Peyer's patch (tissue), 4 donors: ENCODE results near the gene LDB1. TPM values are rescaled to one million over a fixed set of nuclear protein-coding genes. Genes with fewer than 3 reads are reported as not detected.
A peak's percentile ranks its signal among the peaks of the same experiment; 100 is the strongest.

Source experiments
- DNase-seq, 3 donors: peaks; one replicate each; pipeline ENCODE4 v3.0.0-alpha.2; 2017 to 2019
- H3K27ac ChIP-seq, 4 donors: fragments of 200-600 bp; sonication (generic); one replicate each; pipeline ENCODE4 v1.5.1; 2016 to 2019
- H3K27me3 ChIP-seq, 2 donors: fragments of 200-600 bp; sonication (generic); one replicate each; pipeline ENCODE4 v1.5.1; 2019
- H3K36me3 ChIP-seq, 3 donors: fragments of 200-600 bp; sonication (generic); one replicate each; pipeline ENCODE4 v1.5.1; 2016 to 2019
- H3K4me1 ChIP-seq, 4 donors: fragments of 200-600 bp; sonication (generic); one replicate each; pipeline ENCODE4 v1.5.1; 2016 to 2019
- H3K4me3 ChIP-seq, 4 donors: fragments of 200-600 bp; sonication (generic); 1 replicate in 3 of 4; 2 replicates in 1 of 4; pipeline ENCODE4 v1.5.1; 2016 to 2019; ENCODE audit warnings: mild to moderate bottlenecking in 1 of 4
- H3K9me3 ChIP-seq, 4 donors: fragments of 200-600 bp; sonication (generic); one replicate each; pipeline ENCODE4 v1.5.1; 2016 to 2019; ENCODE audit warnings: mild to moderate bottlenecking in 1 of 4
- CTCF ChIP-seq, 6 experiments: fragments of 450-650 bp in 4 of 6; fragments of 200-600 bp in 2 of 6; sonication (generic) in 1 of 6; IDR thresholded peaks; one replicate each; pipeline ENCODE4 v1.5.1; 2017 to 2019; ENCODE audit warnings: antibody characterized with exemption in 6 of 6, mild to moderate bottlenecking in 3 of 6, moderate library complexity in 1 of 6
- POLR2A ChIP-seq, 2 donors: fragments of 450-650 bp; IDR thresholded peaks; one replicate each; pipeline ENCODE4 v1.5.1; 2017; ENCODE audit warnings: antibody characterized with exemption in 2 of 2, mild to moderate bottlenecking in 2 of 2, moderate library complexity in 2 of 2
- total RNA-seq, 4 donors: library from RNA; depleted of rRNA; stranded (reverse); fragments of >200 nt; gene quantifications; one replicate each; pipeline ENCODE4 v1.1.0, GENCODE V29; 2016

The LDB1 gene
- total RNA-seq, 4 donors from 2014 or later = 19.6 to 67.7 (median 42.1) TPM

DNA sequence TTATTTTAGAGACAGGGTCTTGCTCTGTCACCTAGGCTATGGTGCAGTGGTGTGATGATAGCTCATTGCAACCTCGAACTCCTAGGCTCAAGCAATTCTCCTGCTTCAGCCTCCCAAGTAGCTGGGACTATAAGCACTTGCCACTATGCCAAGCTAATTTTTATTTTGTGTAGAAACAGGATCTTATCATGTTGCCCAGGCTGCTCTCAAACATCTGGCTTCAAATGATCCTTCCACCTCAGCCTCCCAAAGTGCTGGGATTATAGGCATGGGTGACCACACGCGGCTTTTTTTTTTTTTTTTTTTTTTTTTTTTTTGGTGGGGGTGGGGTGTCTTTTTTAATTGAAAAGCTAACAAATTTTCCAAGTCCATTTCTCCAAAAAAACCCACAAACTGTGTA lies 36.6 kb downstream of the LDB1 start:
- H3K9me3 ChIP-seq = no peaks in the 10 kb centered on the region
- no peaks in the 10 kb centered on the region for H3K36me3 ChIP-seq
- no peak for DNase-seq
- H3K27me3 ChIP-seq = no peaks in the 10 kb centered on the region
- TF ChIP-seq CTCF (IDR thresholded peaks at IDR 0.05) (no peak), POLR2A (IDR thresholded peaks at IDR 0.05) (no peak)
- H3K4me1 ChIP-seq = no peaks in the 10 kb centered on the region
- H3K4me3 ChIP-seq = no peak overlapping the region
- no peak overlapping the region for H3K27ac ChIP-seq

- DNase-seq = peak; percentile 76 to 94 (median 89)
Measured at GRCh38 chr10:102072673-102073527, 47.3 kb downstream of the LDB1 start.

DNA sequence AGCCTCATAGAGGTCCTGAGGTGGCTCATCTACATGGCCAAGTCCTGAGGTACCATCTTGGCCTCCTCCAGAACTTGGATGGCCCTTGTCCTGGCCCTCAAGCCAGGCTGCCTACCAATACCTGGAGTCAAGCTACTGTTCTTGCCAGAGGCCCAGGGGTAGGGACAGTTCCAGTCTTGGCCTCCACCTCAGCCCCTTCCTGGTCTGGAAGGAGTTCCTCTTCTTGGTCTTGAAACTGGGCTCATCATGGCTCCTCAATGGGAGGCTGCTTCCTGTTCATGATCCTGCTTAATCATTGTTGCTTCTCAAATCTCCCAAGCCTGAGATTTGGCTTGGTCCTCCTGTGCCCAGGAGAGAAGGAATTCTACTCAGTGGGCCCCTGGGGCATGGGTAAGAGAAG lies 51.1 kb downstream of the LDB1 start:
- TF ChIP-seq POLR2A (IDR thresholded peaks at IDR 0.05) (no peak), CTCF (IDR thresholded peaks at IDR 0.05) (no peak)
- Histone ChIP-seq H3K4me1 (peaks cover 6 to 30% (median 13%) of the 10 kb centered on the region in 4 donors), H3K27ac (no peak overlapping the region), H3K36me3 (peaks cover 0 to 5% (median 0%) of the 10 kb centered on the region in 3 donors), H3K4me3 (no peak overlapping the region), H3K27me3 (no peaks in the 10 kb centered on the region), H3K9me3 (no peaks in the 10 kb centered on the region)
- DNase-seq = no peak

More at GRCh38 chr10:102072673-102073527, 47.3 kb downstream of the LDB1 start:
- Histone ChIP-seq H3K27me3 (no peaks in the 10 kb centered on the region), H3K4me1 (peaks cover 0 to 9% (median 0%) of the 10 kb centered on the region in 4 donors), H3K36me3 (no peaks in the 10 kb centered on the region), H3K27ac (no peak overlapping the region), H3K4me3 (no peak overlapping the region), H3K9me3 (no peaks in the 10 kb centered on the region)
- TF ChIP-seq CTCF (IDR thresholded peaks at IDR 0.05) (peak; percentile 84 to 93 (median 90)), POLR2A (IDR thresholded peaks at IDR 0.05) (no peak)

- H3K36me3 ChIP-seq = peaks cover 0 to 5% (median 0%) of the 10 kb centered on the region in 3 donors
- no peaks in the 10 kb centered on the region for H3K9me3 ChIP-seq
- H3K27me3 ChIP-seq = no peaks in the 10 kb centered on the region
- H3K4me1 ChIP-seq = peaks cover 6 to 30% (median 13%) of the 10 kb centered on the region in 4 donors
- no peak overlapping the region for H3K4me3 ChIP-seq
- DNase-seq = no peak
- no peak overlapping the region for H3K27ac ChIP-seq
- TF ChIP-seq CTCF (IDR thresholded peaks at IDR 0.05) (no peak), POLR2A (IDR thresholded peaks at IDR 0.05) (no peak)
Measured at GRCh38 chr10:102068216-102068615, 52.0 kb downstream of the LDB1 start.

DNA sequence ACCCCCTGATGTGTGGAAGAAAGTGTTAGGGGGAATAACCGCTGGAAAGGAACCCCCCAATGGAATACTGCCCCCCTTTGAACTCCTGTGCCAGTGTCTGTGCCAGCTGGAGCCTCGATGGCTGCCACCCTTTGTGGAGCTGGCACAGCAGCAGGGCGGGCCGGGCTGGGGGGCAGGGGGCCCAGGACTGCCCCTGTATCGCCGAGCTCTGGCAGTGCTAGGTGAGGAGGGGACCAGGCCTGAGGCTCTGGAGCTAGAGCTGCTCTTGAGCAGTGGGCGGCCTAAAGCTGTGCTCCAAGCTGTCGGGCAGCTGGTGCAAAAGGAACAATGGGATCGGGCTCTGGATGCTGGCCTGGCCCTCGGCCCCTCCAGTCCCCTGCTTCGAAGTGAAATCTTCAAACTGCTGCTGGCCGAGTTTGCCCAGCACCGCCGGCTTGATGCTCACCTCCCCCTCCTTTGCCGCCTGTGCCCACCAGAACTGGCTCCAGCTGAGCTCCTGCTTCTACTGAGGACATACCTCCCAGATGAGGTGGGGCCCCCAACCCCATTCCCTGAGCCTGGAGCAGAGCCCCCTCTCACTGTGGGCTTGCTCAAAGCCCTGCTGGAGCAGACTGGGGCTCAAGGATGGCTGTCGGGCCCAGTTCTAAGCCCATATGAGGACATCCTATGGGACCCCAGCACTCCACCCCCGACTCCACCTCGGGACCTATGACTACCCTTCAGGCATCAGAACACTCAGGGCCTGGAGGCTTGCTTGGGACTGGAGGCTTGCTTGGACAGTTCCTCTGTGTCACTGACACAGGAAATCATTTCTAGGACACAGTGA lies 52.9 kb downstream of the LDB1 start:
- no peaks in the 10 kb centered on the region for H3K9me3 ChIP-seq
- no peak overlapping the region for H3K27ac ChIP-seq
- no peak for DNase-seq
- H3K27me3 ChIP-seq = no peaks in the 10 kb centered on the region
- TF ChIP-seq CTCF (IDR thresholded peaks at IDR 0.05) (no peak), POLR2A (IDR thresholded peaks at IDR 0.05) (no peak)
- peaks cover 0 to 5% (median 0%) of the 10 kb centered on the region in 3 donors for H3K36me3 ChIP-seq
- H3K4me3 ChIP-seq = peak overlapping the region in 2 of 4 donors; percentile 94 to 97
- H3K4me1 ChIP-seq = peaks cover 6 to 30% (median 13%) of the 10 kb centered on the region in 4 donors
